WTC11 (cell line): Measurements from ENCODE around the gene ADARB2. TPM values are rescaled to one million over a fixed set of nuclear protein-coding genes. Genes with fewer than 3 reads are reported as not detected.

ENCODE experiments used
- ATAC-seq: fragments of 200-7000 bp; cut with Tn5 transposase; 2 replicates; pipeline ENCODE4 v1.10.0; 2021; ENCODE audit warnings: mild to moderate bottlenecking, moderate library complexity
- CTCF ChIA-PET: fragments of 300-600 bp; sonication (Branson Sonifier 250); formaldehyde crosslinking; loops from one replicate; lab custom pipeline; 2021; ENCODE audit warnings: antibody characterized with exemption; lab: Charles Lee
- POLR2A ChIA-PET: fragments of 350-600 bp; sonication (Branson Sonifier 250); formaldehyde crosslinking; loops from one replicate; lab custom pipeline; 2021; ENCODE audit warnings: antibody characterized with exemption; lab: Charles Lee
- DNase-seq: peaks from one replicate; pipeline ENCODE4 v3.0.0; 2021; ENCODE audit warnings: low spot score
- H3K27ac Mint-ChIP-seq: 2 replicates; pipeline ENCODE4 v1.8.0; 2021; ENCODE audit warnings: mixed read lengths
- H3K27me3 Mint-ChIP-seq: 2 replicates; pipeline ENCODE4 v1.8.0; 2021; ENCODE audit warnings: low read depth, mild to moderate bottlenecking, moderate library complexity, mixed read lengths
- H3K36me3 Mint-ChIP-seq: 2 replicates; pipeline ENCODE4 v1.8.0; 2021; ENCODE audit warnings: mixed read lengths
- H3K4me1 Mint-ChIP-seq: 2 replicates; pipeline ENCODE4 v1.8.0; 2022; ENCODE audit warnings: mixed read lengths
- H3K4me3 Mint-ChIP-seq: 2 replicates; pipeline ENCODE4 v1.8.0; 2021; ENCODE audit warnings: mild to moderate bottlenecking, moderate library complexity, mixed read lengths
- H3K9me3 Mint-ChIP-seq: 2 replicates; pipeline ENCODE4 v1.8.0; 2021; ENCODE audit warnings: mixed read lengths
- ATF2 ChIP-seq: sonication (generic); formaldehyde crosslinking; IDR thresholded peaks from 2 replicates; pipeline ENCODE4 v1.8.1; 2022; ENCODE audit warnings: low read depth, missing genetic modification reagents, borderline replicate concordance
- ATF6 ChIP-seq: sonication (generic); formaldehyde crosslinking; IDR thresholded peaks from 2 replicates; pipeline ENCODE4 v1.8.1; 2023; ENCODE audit warnings: mild to moderate bottlenecking, missing genetic modification reagents
- E2F1 ChIP-seq: sonication (generic); formaldehyde crosslinking; IDR thresholded peaks from 2 replicates; pipeline ENCODE4 v1.8.0; 2022; ENCODE audit warnings: mild to moderate bottlenecking, missing genetic modification reagents
- ERG ChIP-seq: fragments of 250-450 bp; sonication (Bioruptor Pico); IDR thresholded peaks from 2 replicates; pipeline ENCODE4 v1.8.0; 2021; ENCODE audit warnings: mild to moderate bottlenecking
- GRHL2 ChIP-seq: fragments of 250-450 bp; sonication (Bioruptor Pico); IDR thresholded peaks from 2 replicates; pipeline ENCODE4 v1.8.0; 2022; ENCODE audit warnings: mild to moderate bottlenecking, moderate library complexity; ENCODE audit not compliant: insufficient replicate concordance, severe bottlenecking
- GTF2I ChIP-seq: fragments of 250-450 bp; sonication (Bioruptor Pico); conservative IDR thresholded peaks from 2 replicates; pipeline ENCODE4 v1.4.0; 2021; ENCODE audit warnings: mild to moderate bottlenecking
- HMGA2 ChIP-seq: fragments of 250-450 bp; sonication (Bioruptor Pico); IDR thresholded peaks from 2 replicates; pipeline ENCODE4 v1.4.0; 2021; ENCODE audit warnings: mild to moderate bottlenecking, moderate library complexity
- JAZF1 ChIP-seq: fragments of 250-450 bp; sonication (Bioruptor Pico); IDR thresholded peaks from 2 replicates; pipeline ENCODE4 v1.9.0; 2021; ENCODE audit warnings: moderate library complexity, mild to moderate bottlenecking, inconsistent platforms
- KAT7 ChIP-seq: sonication (generic); formaldehyde crosslinking; IDR thresholded peaks from 2 replicates; pipeline ENCODE4 v1.8.1; 2023; ENCODE audit warnings: missing genetic modification reagents, mild to moderate bottlenecking, borderline replicate concordance
- MXD4 ChIP-seq: fragments of 250-450 bp; sonication (Bioruptor Pico); IDR thresholded peaks from 2 replicates; pipeline ENCODE4 v1.8.0; 2021; ENCODE audit warnings: mild to moderate bottlenecking, moderate library complexity, borderline replicate concordance
- PRRX2 ChIP-seq: fragments of 250-450 bp; sonication (Bioruptor Pico); IDR thresholded peaks from 2 replicates; pipeline ENCODE4 v1.8.0; 2021; ENCODE audit warnings: mild to moderate bottlenecking
- RELA ChIP-seq: sonication (generic); formaldehyde crosslinking; IDR thresholded peaks from 2 replicates; pipeline ENCODE4 v1.8.1; 2022; ENCODE audit warnings: missing genetic modification reagents, mild to moderate bottlenecking, borderline replicate concordance
- SMAD3 ChIP-seq: sonication (generic); formaldehyde crosslinking; IDR thresholded peaks from 2 replicates; pipeline ENCODE4 v1.8.0; 2022; ENCODE audit warnings: missing genetic modification reagents, mild to moderate bottlenecking, borderline replicate concordance
- TEAD4 ChIP-seq: sonication (generic); formaldehyde crosslinking; IDR thresholded peaks from 2 replicates; pipeline ENCODE4 v1.8.0; 2022; ENCODE audit warnings: mild to moderate bottlenecking, missing genetic modification reagents
- ZNF232 ChIP-seq: sonication (generic); formaldehyde crosslinking; IDR thresholded peaks from 2 replicates; pipeline ENCODE4 v1.8.0; 2022; ENCODE audit warnings: mild to moderate bottlenecking, missing genetic modification reagents
- ZNF317 ChIP-seq: sonication (generic); formaldehyde crosslinking; IDR thresholded peaks from 2 replicates; pipeline ENCODE4 v1.8.1; 2023; ENCODE audit warnings: low read depth, mild to moderate bottlenecking, moderate library complexity, missing genetic modification reagents, borderline replicate concordance
- ZNF396 ChIP-seq: fragments of 250-450 bp; sonication (Bioruptor Pico); IDR thresholded peaks from 2 replicates; pipeline ENCODE4 v1.8.0; 2021; ENCODE audit warnings: mild to moderate bottlenecking, moderate library complexity, borderline replicate concordance
- ZNF425 ChIP-seq: fragments of 250-450 bp; sonication (Bioruptor Pico); conservative IDR thresholded peaks from 2 replicates; pipeline ENCODE4 v1.9.0; 2021; ENCODE audit warnings: mild to moderate bottlenecking
- ZNF532 ChIP-seq: fragments of 250-450 bp; sonication (Bioruptor Pico); IDR thresholded peaks from 2 replicates; pipeline ENCODE4 v1.9.0; 2021; ENCODE audit warnings: mild to moderate bottlenecking, borderline replicate concordance
- ZNF671 ChIP-seq: fragments of 250-450 bp; sonication (Bioruptor Pico); IDR thresholded peaks from 2 replicates; pipeline ENCODE4 v1.8.0; 2021; ENCODE audit warnings: mild to moderate bottlenecking
- total RNA-seq: library from RNA; stranded (reverse); gene quantifications from 3 replicates; pipeline ENCODE4 v1.2.3, GENCODE V29; 2021

The ADARB2 gene
- total RNA-seq, 1 experiment from 2014 or later, result 3.7 TPM

- no peak for TF ChIP-seq KAT7 (CRISPR knock-in tag)
- TF ChIP-seq ZNF425 (CRISPR knock-in tag), result no peak
- no peak for TF ChIP-seq TEAD4 (CRISPR knock-in tag)
- TF ChIP-seq ZNF671, result no peak
- TF ChIP-seq SMAD3, result no peak
These were observed 317.3 kb downstream of the ADARB2 start (continued) for GRCh38 chr10:1419796-1420610.

- no peak overlapping the region for H3K27ac Mint-ChIP-seq
- no peak overlapping the region for H3K4me3 Mint-ChIP-seq
- H3K4me1 Mint-ChIP-seq, result peaks cover 14% of the 10 kb centered on the region
- ChIA-PET POLR2A (no interaction called here), CTCF (interaction anchor here (1.0 kb wide), 1 partner anchor 15 kb away, joined by 3 read pairs; no protein-coding TSS in a partner anchor)
- ATAC-seq, result no peak
- TF ChIP-seq GRHL2 (CRISPR knock-in tag) (no peak), GTF2I (CRISPR knock-in tag) (no peak), ZNF317 (CRISPR knock-in tag) (no peak), RELA (CRISPR knock-in tag) (no peak), ZNF232 (CRISPR knock-in tag) (no peak), MXD4 (CRISPR knock-in tag) (no peak), ERG (CRISPR knock-in tag) (no peak), PRRX2 (CRISPR knock-in tag) (no peak), ZNF532 (CRISPR knock-in tag) (no peak)
- TF ChIP-seq, all 79 proteins: peak for 0
- peaks cover 9% of the 10 kb centered on the region for H3K9me3 Mint-ChIP-seq
- no peaks in the 10 kb centered on the region for H3K36me3 Mint-ChIP-seq
- peaks cover 35% of the 10 kb centered on the region for H3K27me3 Mint-ChIP-seq
- no peak for DNase-seq
These were observed 319.2 kb downstream of the ADARB2 start for GRCh38 chr10:1418031-1418550.

- Mint-ChIP-seq H3K27me3 (peaks cover 34% of the 10 kb centered on the region), H3K27ac (no peak overlapping the region), H3K4me3 (no peak overlapping the region), H3K9me3 (peaks cover 9% of the 10 kb centered on the region), H3K4me1 (peaks cover 14% of the 10 kb centered on the region), H3K36me3 (no peaks in the 10 kb centered on the region)
- CTCF ChIA-PET, result no interaction called here
- no peak for ATAC-seq
- no peak for TF ChIP-seq ATF6
- no peak for TF ChIP-seq ZNF396
- TF ChIP-seq GRHL2 (CRISPR knock-in tag), result no peak
- no peak for TF ChIP-seq E2F1 (CRISPR knock-in tag)
- TF ChIP-seq HMGA2 (CRISPR knock-in tag), result no peak
- no peak for TF ChIP-seq ZNF317 (CRISPR knock-in tag)
- no peak for TF ChIP-seq JAZF1 (CRISPR knock-in tag)
- no peak for TF ChIP-seq ATF2 (CRISPR knock-in tag)
- POLR2A ChIA-PET, result no interaction called here
- DNase-seq, result no peak
These were observed 319.8 kb downstream of the ADARB2 start for GRCh38 chr10:1417574-1417973.
